ENCODE measurements around the gene SALL3.
"Not testable (repeated sequence)": the region's sequence is repeated elsewhere in the genome, so short reads cannot be mapped to it uniquely, and the experiment has no call there.

Gene SALL3

GRCh38 chr18:78948707-78949106 is 30.9 kb upstream of the SALL3 start:
- Histone ChIP-seq H3K4me1 (ENCODE audit: insufficient read depth, low read length) (no peaks in the 10 kb centered on the region), H3K4me3 (ENCODE audit: low read length) (no peak overlapping the region), H3K27me3 (ENCODE audit: insufficient read depth, low read length) (peaks cover 13% of the 10 kb centered on the region), H3K9me3 (ENCODE audit: low read length) (no peaks in the 10 kb centered on the region), H2AFZ (ENCODE audit: low read depth, low read length) (no peak overlapping the region), H3K36me3 (ENCODE audit: insufficient read depth, low read length) (no peaks in the 10 kb centered on the region)

GRCh38 chr18:78949216-78949615 is 30.4 kb upstream of the SALL3 start:
- no peaks in the 10 kb centered on the region for H3K9me3 ChIP-seq (ENCODE audit: low read length)
- H2AFZ ChIP-seq (ENCODE audit: low read depth, low read length) = no peak overlapping the region
- H3K36me3 ChIP-seq (ENCODE audit: insufficient read depth, low read length) = no peaks in the 10 kb centered on the region
- peaks cover 10% of the 10 kb centered on the region for H3K27me3 ChIP-seq (ENCODE audit: insufficient read depth, low read length)
- H3K4me3 ChIP-seq (ENCODE audit: low read length) = no peak overlapping the region
- no peaks in the 10 kb centered on the region for H3K4me1 ChIP-seq (ENCODE audit: insufficient read depth, low read length)

DNA sequence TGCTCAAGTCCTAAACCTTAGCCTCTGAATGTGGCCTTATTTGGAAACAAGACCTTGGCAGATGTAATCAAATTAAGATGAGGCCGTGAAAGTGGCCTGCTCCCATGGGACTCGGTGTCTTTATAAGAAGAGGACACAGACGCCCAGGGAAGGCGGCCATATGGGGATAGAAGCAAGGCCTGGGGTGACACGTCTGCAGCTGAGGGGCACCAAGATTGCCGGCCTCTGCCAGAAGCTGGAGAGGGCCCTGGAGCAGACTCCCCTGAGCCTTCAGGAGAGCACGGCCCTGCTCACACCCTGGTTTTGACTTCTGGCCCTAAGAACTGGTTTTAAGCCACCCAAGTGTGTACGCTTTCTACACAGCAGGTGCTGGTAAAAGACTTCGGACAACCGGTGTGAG is 29.2 kb upstream of the SALL3 start:
- H3K4me3 ChIP-seq (ENCODE audit: low read length) = no peak overlapping the region
- H2AFZ ChIP-seq (ENCODE audit: low read depth, low read length) = no peak overlapping the region
- H3K27me3 ChIP-seq (ENCODE audit: insufficient read depth, low read length) = peaks cover 7% of the 10 kb centered on the region
- H3K36me3 ChIP-seq (ENCODE audit: insufficient read depth, low read length) = no peaks in the 10 kb centered on the region
- no peaks in the 10 kb centered on the region for H3K9me3 ChIP-seq (ENCODE audit: low read length)
- no peaks in the 10 kb centered on the region for H3K4me1 ChIP-seq (ENCODE audit: insufficient read depth, low read length)

- Histone ChIP-seq H3K9me3 (ENCODE audit: low read length) (no peaks in the 10 kb centered on the region), H3K27me3 (ENCODE audit: insufficient read depth, low read length) (peaks cover 7% of the 10 kb centered on the region), H2AFZ (ENCODE audit: low read depth, low read length) (no peak overlapping the region), H3K36me3 (ENCODE audit: insufficient read depth, low read length) (no peaks in the 10 kb centered on the region), H3K4me1 (ENCODE audit: insufficient read depth, low read length) (no peaks in the 10 kb centered on the region), H3K4me3 (ENCODE audit: low read length) (no peak overlapping the region)
Observed at GRCh38 chr18:78953566-78953965, 26.1 kb upstream of the SALL3 start.

DNA sequence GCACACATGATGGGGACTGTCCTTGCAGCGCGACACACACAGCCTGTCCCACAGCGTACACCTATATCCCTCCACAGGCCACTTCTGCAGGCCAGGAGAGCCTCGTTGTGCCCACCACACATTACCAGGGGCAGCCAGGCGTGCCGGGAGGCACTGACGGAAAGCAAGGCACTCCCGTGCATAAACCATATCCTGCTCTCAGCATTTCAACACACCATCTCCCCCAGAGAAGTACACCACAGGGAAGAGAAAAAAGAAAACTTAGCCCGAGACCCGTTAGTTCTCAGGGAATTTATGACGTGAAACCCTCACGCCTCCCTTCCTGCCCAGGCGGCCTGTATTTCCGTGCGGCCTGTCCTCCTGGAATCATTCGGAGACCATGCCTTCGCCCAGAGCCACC is 24.6 kb upstream of the SALL3 start:
- no peak overlapping the region for H2AFZ ChIP-seq (ENCODE audit: low read depth, low read length)
- H3K4me1 ChIP-seq (ENCODE audit: insufficient read depth, low read length) = no peaks in the 10 kb centered on the region
- H3K36me3 ChIP-seq (ENCODE audit: insufficient read depth, low read length) = no peaks in the 10 kb centered on the region
- H3K27me3 ChIP-seq (ENCODE audit: insufficient read depth, low read length) = peaks cover 2% of the 10 kb centered on the region
- no peaks in the 10 kb centered on the region for H3K9me3 ChIP-seq (ENCODE audit: low read length)
- no peak overlapping the region for H3K4me3 ChIP-seq (ENCODE audit: low read length)

DNA sequence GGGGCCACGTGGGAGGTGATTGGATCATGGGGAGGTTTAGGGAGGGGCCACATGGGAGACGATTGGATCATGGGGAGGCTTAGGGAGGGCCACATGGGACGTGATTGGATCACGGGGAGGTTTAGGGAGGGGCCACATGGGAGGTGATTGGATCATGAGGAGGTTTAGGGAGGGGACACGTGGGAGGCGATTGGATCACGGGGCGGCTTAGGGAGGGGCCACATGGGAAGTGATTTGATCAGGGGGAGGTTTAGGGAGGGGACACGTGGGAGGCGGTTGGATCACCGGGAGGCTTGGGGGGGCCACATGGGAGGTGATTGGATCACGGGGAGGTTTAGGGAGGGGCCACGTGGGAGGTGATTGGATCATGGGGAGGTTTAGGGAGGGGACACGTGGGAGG is 22.5 kb upstream of the SALL3 start:
- Histone ChIP-seq H3K36me3 (ENCODE audit: insufficient read depth, low read length) (no peaks in the 10 kb centered on the region), H3K4me1 (ENCODE audit: insufficient read depth, low read length) (no peaks in the 10 kb centered on the region), H3K4me3 (ENCODE audit: low read length) (no peak overlapping the region), H2AFZ (ENCODE audit: low read depth, low read length) (no peak overlapping the region), H3K27me3 (ENCODE audit: insufficient read depth, low read length) (no peaks in the 10 kb centered on the region), H3K9me3 (ENCODE audit: low read length) (no peaks in the 10 kb centered on the region)

DNA sequence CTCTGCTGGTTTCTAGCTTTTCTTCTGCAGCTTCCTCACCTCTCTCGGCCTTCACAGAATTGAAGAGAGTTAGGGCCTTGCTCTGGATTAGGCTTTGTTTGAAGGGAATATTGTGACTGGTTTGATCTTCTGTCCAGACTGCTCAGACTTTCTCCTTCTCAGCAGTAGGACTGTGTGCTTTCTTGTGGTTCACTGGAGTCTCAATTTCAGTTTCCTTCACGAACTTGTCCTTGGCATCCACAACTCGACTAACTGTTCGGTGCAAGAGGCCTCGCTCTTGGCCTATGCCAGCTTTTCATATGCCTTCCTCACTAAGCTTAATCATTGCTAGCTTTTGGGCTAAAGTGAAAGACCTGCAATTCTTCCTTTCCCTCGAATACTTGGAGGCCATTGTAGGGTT is 18.9 kb upstream of the SALL3 start:
- Histone ChIP-seq H3K27me3 (ENCODE audit: insufficient read depth, low read length) (no peaks in the 10 kb centered on the region), H3K36me3 (ENCODE audit: insufficient read depth, low read length) (no peaks in the 10 kb centered on the region), H3K4me1 (ENCODE audit: insufficient read depth, low read length) (no peaks in the 10 kb centered on the region), H3K9me3 (ENCODE audit: low read length) (no peaks in the 10 kb centered on the region), H3K4me3 (ENCODE audit: low read length) (no peak overlapping the region), H2AFZ (ENCODE audit: low read depth, low read length) (no peak overlapping the region)

DNA sequence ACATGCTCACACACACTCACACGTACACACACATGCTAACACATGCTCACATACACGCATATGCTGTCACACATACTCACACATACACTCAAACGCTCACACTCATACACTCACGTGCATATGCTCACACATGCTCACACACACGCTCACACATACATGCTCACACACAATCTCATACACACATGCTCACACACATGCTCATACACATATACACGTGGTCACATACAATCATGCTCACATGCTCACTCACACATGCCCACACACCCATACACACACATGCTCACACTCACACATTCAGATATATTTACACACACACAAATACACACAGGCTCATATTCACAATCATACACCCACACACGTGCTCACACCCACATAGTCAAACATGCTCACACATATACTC is 17.5 kb upstream of the SALL3 start:
- peaks cover 4% of the 10 kb centered on the region for H3K27me3 ChIP-seq (ENCODE audit: insufficient read depth, low read length)
- no peaks in the 10 kb centered on the region for H3K9me3 ChIP-seq (ENCODE audit: low read length)
- H3K4me3 ChIP-seq (ENCODE audit: low read length) = no peak overlapping the region
- H3K36me3 ChIP-seq (ENCODE audit: insufficient read depth, low read length) = no peaks in the 10 kb centered on the region
- H3K4me1 ChIP-seq (ENCODE audit: insufficient read depth, low read length) = no peaks in the 10 kb centered on the region
- no peak overlapping the region for H2AFZ ChIP-seq (ENCODE audit: low read depth, low read length)

- not testable (repeated sequence) for H3K36me3 ChIP-seq (ENCODE audit: insufficient read depth, low read length); H2AFZ ChIP-seq (ENCODE audit: low read depth, low read length); H3K4me1 ChIP-seq (ENCODE audit: insufficient read depth, low read length); H3K9me3 ChIP-seq (ENCODE audit: low read length); H3K4me3 ChIP-seq (ENCODE audit: low read length)
- peaks cover 23% of the 10 kb centered on the region for H3K27me3 ChIP-seq (ENCODE audit: insufficient read depth, low read length)
Observed at GRCh38 chr18:78964727-78965126, 14.9 kb upstream of the SALL3 start.

DNA sequence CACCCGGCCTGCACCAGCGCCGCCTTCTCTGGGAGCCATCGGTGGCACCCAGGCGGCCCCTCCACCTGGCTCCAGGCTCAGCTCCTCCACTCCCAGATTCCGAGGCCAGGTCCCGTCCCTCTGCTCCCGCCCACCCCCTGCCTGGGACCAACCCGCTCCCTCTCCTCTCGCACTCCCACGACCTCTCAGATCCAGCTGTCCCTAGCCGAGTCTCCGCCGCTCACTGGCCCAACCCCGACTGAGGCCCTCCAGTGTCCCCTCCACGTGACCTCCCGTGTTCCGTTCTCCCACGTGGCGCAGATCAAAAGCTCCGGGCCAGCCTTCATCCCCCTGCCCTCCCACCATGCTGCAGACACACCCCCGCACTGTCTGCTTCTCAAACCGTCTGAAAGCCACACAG is 14.4 kb upstream of the SALL3 start:
- Histone ChIP-seq H3K4me1 (ENCODE audit: insufficient read depth, low read length) (no peaks in the 10 kb centered on the region), H3K9me3 (ENCODE audit: low read length) (no peaks in the 10 kb centered on the region)

GRCh38 chr18:78965917-78966792 is 13.5 kb upstream of the SALL3 start:
- Histone ChIP-seq H3K4me3 (ENCODE audit: low read length) (no peak overlapping the region), H3K36me3 (ENCODE audit: insufficient read depth, low read length) (no peaks in the 10 kb centered on the region), H3K4me1 (ENCODE audit: insufficient read depth, low read length) (no peaks in the 10 kb centered on the region), H3K9me3 (ENCODE audit: low read length) (no peaks in the 10 kb centered on the region), H2AFZ (ENCODE audit: low read depth, low read length) (no peak overlapping the region), H3K27me3 (ENCODE audit: insufficient read depth, low read length) (peaks cover 34% of the 10 kb centered on the region)

More for the DNA sequence above, 14.4 kb upstream of the SALL3 start:
- Histone ChIP-seq H3K36me3 (ENCODE audit: insufficient read depth, low read length) (no peaks in the 10 kb centered on the region), H2AFZ (ENCODE audit: low read depth, low read length) (no peak overlapping the region), H3K4me3 (ENCODE audit: low read length) (no peak overlapping the region), H3K27me3 (ENCODE audit: insufficient read depth, low read length) (peaks cover 26% of the 10 kb centered on the region)

GRCh38 chr18:78966793-78967106 is 12.9 kb upstream of the SALL3 start:
- no peak overlapping the region for H2AFZ ChIP-seq (ENCODE audit: low read depth, low read length)
- H3K27me3 ChIP-seq (ENCODE audit: insufficient read depth, low read length) = peaks cover 40% of the 10 kb centered on the region
- H3K4me3 ChIP-seq (ENCODE audit: low read length) = no peak overlapping the region
- no peaks in the 10 kb centered on the region for H3K9me3 ChIP-seq (ENCODE audit: low read length)
- no peaks in the 10 kb centered on the region for H3K4me1 ChIP-seq (ENCODE audit: insufficient read depth, low read length)
- H3K36me3 ChIP-seq (ENCODE audit: insufficient read depth, low read length) = no peaks in the 10 kb centered on the region

DNA sequence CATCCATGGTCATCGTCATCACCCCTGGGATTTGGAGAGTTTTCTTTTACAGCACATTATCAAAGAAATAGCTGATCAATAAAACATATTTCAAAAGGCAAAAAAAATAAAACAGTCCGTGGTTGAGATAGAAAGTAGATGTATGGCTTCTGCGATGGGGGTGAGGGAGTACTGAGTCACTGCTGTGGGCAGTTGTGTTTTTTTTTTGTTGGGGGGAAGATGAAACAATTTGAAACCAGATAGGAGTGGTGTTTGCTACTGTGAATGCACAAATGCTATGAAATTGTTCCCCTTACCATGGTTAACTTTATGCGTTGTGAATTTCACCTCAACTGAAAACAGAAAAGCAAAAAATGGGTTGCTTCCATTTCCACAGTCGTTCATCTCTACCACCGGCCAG is 11.9 kb upstream of the SALL3 start:
- H3K36me3 ChIP-seq (ENCODE audit: insufficient read depth, low read length) = no peaks in the 10 kb centered on the region
- H3K9me3 ChIP-seq (ENCODE audit: low read length) = no peaks in the 10 kb centered on the region
- H3K4me1 ChIP-seq (ENCODE audit: insufficient read depth, low read length) = no peaks in the 10 kb centered on the region
- H3K27me3 ChIP-seq (ENCODE audit: insufficient read depth, low read length) = peaks cover 49% of the 10 kb centered on the region
- no peak overlapping the region for H3K4me3 ChIP-seq (ENCODE audit: low read length)
- no peak overlapping the region for H2AFZ ChIP-seq (ENCODE audit: low read depth, low read length)
